HEK293 (cell line): ENCODE results near the gene SRPRB.

Experiments used
- BCL6B ChIP-seq: fragments of 450-650 bp; formaldehyde crosslinking; IDR thresholded peaks from 2 replicates; pipeline ENCODE4 v1.5.1; 2017; ENCODE audit warnings: missing biosample characterization, missing genetic modification characterization
- FEZF1 ChIP-seq: fragments of 450-650 bp; formaldehyde crosslinking; IDR thresholded peaks from 2 replicates; pipeline ENCODE4 v1.5.1; 2016; ENCODE audit warnings: missing biosample characterization, missing genetic modification characterization
- GLIS1 ChIP-seq: fragments of 450-650 bp; formaldehyde crosslinking; IDR thresholded peaks from 2 replicates; pipeline ENCODE4 v1.5.1; 2016; ENCODE audit warnings: missing biosample characterization, missing genetic modification characterization
- HIC1 ChIP-seq: fragments of 450-650 bp; formaldehyde crosslinking; IDR thresholded peaks from 2 replicates; pipeline ENCODE4 v1.5.1; 2016; ENCODE audit warnings: missing biosample characterization, missing genetic modification characterization
- KLF8 ChIP-seq: fragments of 450-650 bp; formaldehyde crosslinking; IDR thresholded peaks from 2 replicates; pipeline ENCODE4 v1.5.1; 2016; ENCODE audit warnings: missing biosample characterization, missing genetic modification characterization
- REST ChIP-seq: fragments of 450-650 bp; formaldehyde crosslinking; IDR thresholded peaks from 2 replicates; pipeline ENCODE4 v1.5.1; 2016; ENCODE audit warnings: missing biosample characterization, missing genetic modification characterization
- ZNF121 ChIP-seq: fragments of 450-650 bp; formaldehyde crosslinking; IDR thresholded peaks from 2 replicates; pipeline ENCODE4 v1.5.1; 2016; ENCODE audit warnings: missing biosample characterization, missing genetic modification characterization
- ZNF146 ChIP-seq: fragments of 450-650 bp; formaldehyde crosslinking; IDR thresholded peaks from 2 replicates; pipeline ENCODE4 v1.5.1; 2016; ENCODE audit warnings: missing biosample characterization, missing genetic modification characterization
- ZNF37A ChIP-seq: fragments of 450-650 bp; IDR thresholded peaks from 2 replicates; pipeline ENCODE4 v1.5.1; 2018; ENCODE audit warnings: missing biosample characterization, missing genetic modification characterization
- ZNF398 ChIP-seq: fragments of 450-650 bp; formaldehyde crosslinking; IDR thresholded peaks from 2 replicates; pipeline ENCODE4 v1.5.1; 2017; ENCODE audit warnings: missing biosample characterization, missing genetic modification characterization
- ZNF513 ChIP-seq: fragments of 450-650 bp; IDR thresholded peaks from 2 replicates; pipeline ENCODE4 v1.5.1; 2018; ENCODE audit warnings: missing biosample characterization, missing genetic modification characterization
- ZNF548 ChIP-seq: fragments of 450-650 bp; formaldehyde crosslinking; IDR thresholded peaks from 2 replicates; pipeline ENCODE4 v1.5.1; 2016; ENCODE audit warnings: missing biosample characterization, missing genetic modification characterization
- ZNF692 ChIP-seq: fragments of 450-650 bp; formaldehyde crosslinking; IDR thresholded peaks from 2 replicates; pipeline ENCODE4 v1.5.1; 2016; ENCODE audit warnings: missing biosample characterization, missing genetic modification characterization
- ZNF701 ChIP-seq: fragments of 450-650 bp; formaldehyde crosslinking; IDR thresholded peaks from 2 replicates; pipeline ENCODE4 v1.5.1; 2016; ENCODE audit warnings: missing biosample characterization, missing genetic modification characterization
- ZNF747 ChIP-seq: fragments of 450-650 bp; formaldehyde crosslinking; IDR thresholded peaks from 2 replicates; pipeline ENCODE4 v1.5.1; 2016; ENCODE audit warnings: missing biosample characterization, missing genetic modification characterization
- ZNF768 ChIP-seq: fragments of 450-650 bp; formaldehyde crosslinking; IDR thresholded peaks from 2 replicates; pipeline ENCODE4 v1.5.1; 2018; ENCODE audit warnings: missing biosample characterization, mild to moderate bottlenecking, missing genetic modification characterization
- ZNF777 ChIP-seq: fragments of 450-650 bp; formaldehyde crosslinking; IDR thresholded peaks from 2 replicates; pipeline ENCODE4 v1.5.1; 2017; ENCODE audit warnings: missing biosample characterization, missing genetic modification characterization, borderline replicate concordance
- ZNF785 ChIP-seq: fragments of 450-650 bp; formaldehyde crosslinking; IDR thresholded peaks from 2 replicates; pipeline ENCODE4 v1.5.1; 2016; ENCODE audit warnings: missing biosample characterization, missing genetic modification characterization
- ZNF791 ChIP-seq: fragments of 450-650 bp; formaldehyde crosslinking; IDR thresholded peaks from 2 replicates; pipeline ENCODE4 v1.5.1; 2016; ENCODE audit warnings: missing biosample characterization, missing genetic modification characterization
- ZXDB ChIP-seq: fragments of 450-650 bp; formaldehyde crosslinking; IDR thresholded peaks from 2 replicates; pipeline ENCODE4 v1.5.1; 2016; ENCODE audit warnings: missing biosample characterization, missing genetic modification characterization
- TF ChIP-seq, protein P1 (sequence below): fragments of 450-650 bp; formaldehyde crosslinking; IDR thresholded peaks from 2 replicates; pipeline ENCODE4 v1.5.1; 2016; ENCODE audit warnings: missing biosample characterization, missing genetic modification characterization, borderline replicate concordance

Gene SRPRB

GRCh38 chr3:133805702-133806475, at the start of gene SRPRB (continued):
- no peak for TF ChIP-seq ZNF513 (tag by site-specific recombination)
- TF ChIP-seq KLF8 (tag by site-specific recombination) = 0 out of 2 replicates have a peak, but pooled peaks have one; percentile 17
- no peak for TF ChIP-seq ZNF791 (tag by site-specific recombination)
- TF ChIP-seq ZNF146 (tag by site-specific recombination) = no peak
- TF ChIP-seq FEZF1 (tag by site-specific recombination) = no peak
- no peak for TF ChIP-seq ZNF37A (tag by site-specific recombination)
- TF ChIP-seq BCL6B = no peak
- peak; percentile 75; the same call in 1 of the 2 replicates for TF ChIP-seq ZNF777
- no peak for TF ChIP-seq REST (tag by site-specific recombination)
- TF ChIP-seq ZNF121 (tag by site-specific recombination) = no peak
- TF ChIP-seq ZXDB (tag by site-specific recombination) = peak; percentile 58; the same call in 1 of the 2 replicates
- no peak for TF ChIP-seq ZNF747 (tag by site-specific recombination)
- TF ChIP-seq, protein P1, sequence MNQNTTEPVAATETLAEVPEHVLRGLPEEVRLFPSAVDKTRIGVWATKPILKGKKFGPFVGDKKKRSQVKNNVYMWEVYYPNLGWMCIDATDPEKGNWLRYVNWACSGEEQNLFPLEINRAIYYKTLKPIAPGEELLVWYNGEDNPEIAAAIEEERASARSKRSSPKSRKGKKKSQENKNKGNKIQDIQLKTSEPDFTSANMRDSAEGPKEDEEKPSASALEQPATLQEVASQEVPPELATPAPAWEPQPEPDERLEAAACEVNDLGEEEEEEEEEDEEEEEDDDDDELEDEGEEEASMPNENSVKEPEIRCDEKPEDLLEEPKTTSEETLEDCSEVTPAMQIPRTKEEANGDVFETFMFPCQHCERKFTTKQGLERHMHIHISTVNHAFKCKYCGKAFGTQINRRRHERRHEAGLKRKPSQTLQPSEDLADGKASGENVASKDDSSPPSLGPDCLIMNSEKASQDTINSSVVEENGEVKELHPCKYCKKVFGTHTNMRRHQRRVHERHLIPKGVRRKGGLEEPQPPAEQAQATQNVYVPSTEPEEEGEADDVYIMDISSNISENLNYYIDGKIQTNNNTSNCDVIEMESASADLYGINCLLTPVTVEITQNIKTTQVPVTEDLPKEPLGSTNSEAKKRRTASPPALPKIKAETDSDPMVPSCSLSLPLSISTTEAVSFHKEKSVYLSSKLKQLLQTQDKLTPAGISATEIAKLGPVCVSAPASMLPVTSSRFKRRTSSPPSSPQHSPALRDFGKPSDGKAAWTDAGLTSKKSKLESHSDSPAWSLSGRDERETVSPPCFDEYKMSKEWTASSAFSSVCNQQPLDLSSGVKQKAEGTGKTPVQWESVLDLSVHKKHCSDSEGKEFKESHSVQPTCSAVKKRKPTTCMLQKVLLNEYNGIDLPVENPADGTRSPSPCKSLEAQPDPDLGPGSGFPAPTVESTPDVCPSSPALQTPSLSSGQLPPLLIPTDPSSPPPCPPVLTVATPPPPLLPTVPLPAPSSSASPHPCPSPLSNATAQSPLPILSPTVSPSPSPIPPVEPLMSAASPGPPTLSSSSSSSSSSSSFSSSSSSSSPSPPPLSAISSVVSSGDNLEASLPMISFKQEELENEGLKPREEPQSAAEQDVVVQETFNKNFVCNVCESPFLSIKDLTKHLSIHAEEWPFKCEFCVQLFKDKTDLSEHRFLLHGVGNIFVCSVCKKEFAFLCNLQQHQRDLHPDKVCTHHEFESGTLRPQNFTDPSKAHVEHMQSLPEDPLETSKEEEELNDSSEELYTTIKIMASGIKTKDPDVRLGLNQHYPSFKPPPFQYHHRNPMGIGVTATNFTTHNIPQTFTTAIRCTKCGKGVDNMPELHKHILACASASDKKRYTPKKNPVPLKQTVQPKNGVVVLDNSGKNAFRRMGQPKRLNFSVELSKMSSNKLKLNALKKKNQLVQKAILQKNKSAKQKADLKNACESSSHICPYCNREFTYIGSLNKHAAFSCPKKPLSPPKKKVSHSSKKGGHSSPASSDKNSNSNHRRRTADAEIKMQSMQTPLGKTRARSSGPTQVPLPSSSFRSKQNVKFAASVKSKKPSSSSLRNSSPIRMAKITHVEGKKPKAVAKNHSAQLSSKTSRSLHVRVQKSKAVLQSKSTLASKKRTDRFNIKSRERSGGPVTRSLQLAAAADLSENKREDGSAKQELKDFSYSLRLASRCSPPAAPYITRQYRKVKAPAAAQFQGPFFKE (tag by site-specific recombination) = no peak
- no peak for TF ChIP-seq ZNF548 (tag by site-specific recombination)
- TF ChIP-seq ZNF701 (tag by site-specific recombination) = no peak
- no peak for TF ChIP-seq ZNF398 (tag by site-specific recombination)
- no peak for TF ChIP-seq ZNF785 (tag by site-specific recombination)
- TF ChIP-seq HIC1 (tag by site-specific recombination) = peak; percentile 52; the same call in 1 of the 2 replicates
- TF ChIP-seq GLIS1 (tag by site-specific recombination) = peak; percentile 14; the same call in 1 of the 2 replicates
- TF ChIP-seq ZNF768 (tag by site-specific recombination) = no peak
- TF ChIP-seq ZNF692 = peak; percentile 68
